Loucy (cell line): Measurements from ENCODE around the gene OR7D4.

ENCODE experiments used
- H2AFZ ChIP-seq: fragments of 200-600 bp; sonication (generic); 2 replicates; pipeline ENCODE4 v1.6.0; 2016; ENCODE audit warnings: antibody characterized with exemption, mild to moderate bottlenecking, low read length, moderate library complexity
- H3F3A ChIP-seq: fragments of 200-600 bp; 2 replicates; pipeline ENCODE4 v1.6.0; 2016; ENCODE audit warnings: antibody characterized with exemption, low read depth, mild to moderate bottlenecking
- H3K27me3 ChIP-seq: fragments of 200-600 bp; sonication (generic); 2 replicates; pipeline ENCODE4 v1.6.1; 2014; ENCODE audit warnings: low read length, mild to moderate bottlenecking; ENCODE audit not compliant: insufficient read depth, poor library complexity, severe bottlenecking
- H3K36me3 ChIP-seq: fragments of 200-600 bp; sonication (generic); 2 replicates; pipeline ENCODE4 v1.6.1; 2016; ENCODE audit warnings: low read length; ENCODE audit not compliant: insufficient read depth
- H3K4me1 ChIP-seq: fragments of 200-600 bp; sonication (generic); 2 replicates; pipeline ENCODE4 v1.5.1; 2014; ENCODE audit warnings: low read length, mild to moderate bottlenecking; ENCODE audit not compliant: insufficient read depth, poor library complexity, severe bottlenecking
- H3K4me2 ChIP-seq: fragments of 200-600 bp; sonication (generic); 2 replicates; pipeline ENCODE4 v1.6.0; 2014; ENCODE audit warnings: antibody characterized with exemption, low read length, low read depth, mild to moderate bottlenecking; ENCODE audit not compliant: poor library complexity, severe bottlenecking
- H3K4me3 ChIP-seq: fragments of 200-600 bp; sonication (generic); 2 replicates; pipeline ENCODE4 v1.5.1; 2014; ENCODE audit warnings: low read length, mild to moderate bottlenecking, mixed read lengths; ENCODE audit not compliant: poor library complexity, severe bottlenecking
- H3K79me2 ChIP-seq: fragments of 200-600 bp; sonication (generic); 2 replicates; pipeline ENCODE4 v1.6.1; 2014; ENCODE audit warnings: low read length; ENCODE audit not compliant: insufficient read depth
- H3K9ac ChIP-seq: fragments of 200-600 bp; sonication (generic); 2 replicates; pipeline ENCODE4 v1.6.0; 2014; ENCODE audit warnings: mild to moderate bottlenecking, low read depth, low read length, moderate library complexity; ENCODE audit not compliant: poor library complexity, severe bottlenecking
- H3K9me2 ChIP-seq: fragments of 200-600 bp; sonication (generic); replicated peaks from 2 replicates; pipeline ENCODE4 v1.6.1; 2016; ENCODE audit warnings: low read depth, low read length, mixed read lengths
- H3K9me3 ChIP-seq: fragments of 200-600 bp; sonication (generic); 2 replicates; pipeline ENCODE4 v1.6.1; 2014; ENCODE audit warnings: mild to moderate bottlenecking, antibody characterized with exemption, low read length, low read depth; ENCODE audit not compliant: insufficient read depth
- H4K20me1 ChIP-seq: fragments of 200-600 bp; sonication (generic); 2 replicates; pipeline ENCODE4 v1.6.0; 2014; ENCODE audit warnings: antibody characterized with exemption, low read length, mild to moderate bottlenecking; ENCODE audit not compliant: insufficient read depth, poor library complexity, severe bottlenecking
- EZH2phosphoT487 ChIP-seq: fragments of 200-600 bp; IDR thresholded peaks from 2 replicates; pipeline ENCODE4 v1.6.1; 2018; ENCODE audit warnings: antibody characterized with exemption, mild to moderate bottlenecking, moderate library complexity, borderline replicate concordance
- TF ChIP-seq, protein P1 (sequence below): fragments of 200-600 bp; sonication (generic); conservative IDR thresholded peaks from 2 replicates; pipeline ENCODE4 v1.5.1; 2014; ENCODE audit warnings: mild to moderate bottlenecking, antibody characterized with exemption, low read length

OR7D4 gene

DNA sequence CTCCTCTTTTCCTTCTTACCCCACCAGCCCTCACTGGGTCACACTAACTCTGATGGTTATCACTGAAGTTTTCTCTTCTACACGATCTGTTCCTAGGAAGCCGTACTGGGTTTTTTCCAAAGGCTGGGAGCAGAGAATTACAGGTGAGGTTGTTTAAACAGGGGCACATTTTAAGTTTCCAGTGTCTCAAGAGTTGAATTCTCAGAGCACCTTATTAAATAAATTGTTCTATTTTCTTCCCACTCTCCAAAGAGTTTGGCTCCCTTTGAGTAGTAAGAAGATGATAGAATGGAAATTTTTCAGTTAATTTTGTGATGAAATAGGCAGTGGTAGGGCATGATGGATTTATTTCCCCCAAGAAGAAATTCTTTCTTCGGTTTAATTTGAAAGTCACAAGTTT is at the start of gene OR7D4:
Gene OR7D4 (minus strand): TSS at position 101 of the 400 bp plus-strand sequence. CDS start 4,752 bp downstream, outside the sequence.
- Histone ChIP-seq H3K9me3 (no peaks in the 10 kb centered on the region), H3K9ac (no peak within 1 kb of the TSS), H3K4me2 (no peak within 1 kb of the TSS)

DNA sequence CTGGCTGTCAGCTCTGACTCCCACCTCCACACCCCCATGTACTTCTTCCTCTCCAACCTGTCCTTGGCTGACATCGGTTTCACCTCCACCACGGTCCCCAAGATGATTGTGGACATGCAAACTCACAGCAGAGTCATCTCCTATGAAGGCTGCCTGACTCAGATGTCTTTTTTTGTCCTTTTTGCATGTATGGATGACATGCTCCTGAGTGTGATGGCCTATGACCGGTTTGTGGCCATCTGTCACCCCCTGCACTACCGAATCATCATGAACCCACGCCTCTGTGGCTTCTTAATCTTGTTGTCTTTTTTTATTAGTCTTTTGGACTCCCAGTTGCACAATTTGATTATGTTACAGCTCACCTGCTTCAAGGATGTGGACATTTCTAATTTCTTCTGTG is 31.8 kb upstream of the OR7D4 start:
- Histone ChIP-seq H3K9me2 (no peaks in the 10 kb centered on the region), H3K9ac (no peak overlapping the region), H3K4me2 (no peak overlapping the region), H3K4me3 (no peak overlapping the region), H3F3A (no peaks in the 10 kb centered on the region), H3K9me3 (no peaks in the 10 kb centered on the region), H4K20me1 (no peaks in the 10 kb centered on the region), H3K36me3 (no peaks in the 10 kb centered on the region), H3K27me3 (no peaks in the 10 kb centered on the region), H3K4me1 (no peaks in the 10 kb centered on the region), H2AFZ (no peak overlapping the region), H3K79me2 (no peaks in the 10 kb centered on the region)
- TF ChIP-seq, protein P1, sequence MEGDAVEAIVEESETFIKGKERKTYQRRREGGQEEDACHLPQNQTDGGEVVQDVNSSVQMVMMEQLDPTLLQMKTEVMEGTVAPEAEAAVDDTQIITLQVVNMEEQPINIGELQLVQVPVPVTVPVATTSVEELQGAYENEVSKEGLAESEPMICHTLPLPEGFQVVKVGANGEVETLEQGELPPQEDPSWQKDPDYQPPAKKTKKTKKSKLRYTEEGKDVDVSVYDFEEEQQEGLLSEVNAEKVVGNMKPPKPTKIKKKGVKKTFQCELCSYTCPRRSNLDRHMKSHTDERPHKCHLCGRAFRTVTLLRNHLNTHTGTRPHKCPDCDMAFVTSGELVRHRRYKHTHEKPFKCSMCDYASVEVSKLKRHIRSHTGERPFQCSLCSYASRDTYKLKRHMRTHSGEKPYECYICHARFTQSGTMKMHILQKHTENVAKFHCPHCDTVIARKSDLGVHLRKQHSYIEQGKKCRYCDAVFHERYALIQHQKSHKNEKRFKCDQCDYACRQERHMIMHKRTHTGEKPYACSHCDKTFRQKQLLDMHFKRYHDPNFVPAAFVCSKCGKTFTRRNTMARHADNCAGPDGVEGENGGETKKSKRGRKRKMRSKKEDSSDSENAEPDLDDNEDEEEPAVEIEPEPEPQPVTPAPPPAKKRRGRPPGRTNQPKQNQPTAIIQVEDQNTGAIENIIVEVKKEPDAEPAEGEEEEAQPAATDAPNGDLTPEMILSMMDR = no peak
- no peak for TF ChIP-seq EZH2phosphoT487

More for the DNA sequence above, at the start of gene OR7D4:
- no peak for TF ChIP-seq EZH2phosphoT487
- TF ChIP-seq, protein P1 = no peak
- H3K4me3 ChIP-seq = no peak within 1 kb of the TSS
- H3K79me2 ChIP-seq = no peaks in the 10 kb centered on the region
- H3K36me3 ChIP-seq = no peaks in the 10 kb centered on the region
- no peaks in the 10 kb centered on the region for H3K9me2 ChIP-seq
- H3F3A ChIP-seq = no peaks in the 10 kb centered on the region
- no peaks in the 10 kb centered on the region for H3K27me3 ChIP-seq
- no peak within 1 kb of the TSS for H2AFZ ChIP-seq
- no peaks in the 10 kb centered on the region for H4K20me1 ChIP-seq
- no peaks in the 10 kb centered on the region for H3K4me1 ChIP-seq

DNA sequence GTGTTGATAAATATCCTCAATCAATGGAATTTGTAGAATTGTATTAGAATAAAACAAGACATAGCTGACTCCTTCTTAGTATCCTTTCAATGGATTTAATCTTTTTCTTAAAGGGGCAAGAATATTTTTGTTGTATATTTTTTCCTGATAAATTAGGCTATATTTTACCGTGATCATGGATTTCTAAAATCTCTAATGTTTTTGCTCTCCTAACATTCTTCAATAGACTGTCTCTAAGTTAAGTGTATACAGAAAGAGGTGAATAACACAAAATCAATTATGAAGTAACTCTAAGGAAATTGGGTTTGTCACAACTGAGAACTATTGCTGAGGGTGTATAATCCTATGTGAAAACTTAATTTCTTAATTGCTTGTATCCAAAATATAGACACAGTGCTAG is 31.2 kb upstream of the OR7D4 start, which contains the start of gene OR7E24:
Gene OR7E24 (plus strand): TSS at position 301 of the 400 bp plus-strand sequence. CDS start 114 bp downstream, outside the sequence.
- Histone ChIP-seq H2AFZ (no peak within 1 kb of the TSS), H3K9me2 (no peaks in the 10 kb centered on the region), H3K4me3 (no peak within 1 kb of the TSS), H3K36me3 (no peaks in the 10 kb centered on the region), H3K79me2 (no peaks in the 10 kb centered on the region), H3K9ac (no peak within 1 kb of the TSS), H3F3A (no peaks in the 10 kb centered on the region), H4K20me1 (no peaks in the 10 kb centered on the region), H3K9me3 (no peaks in the 10 kb centered on the region), H3K27me3 (no peaks in the 10 kb centered on the region), H3K4me1 (no peaks in the 10 kb centered on the region), H3K4me2 (no peak within 1 kb of the TSS)
- TF ChIP-seq EZH2phosphoT487 = no peak
- TF ChIP-seq, protein P1 = no peak
